HG03558 (cell line): ENCODE results near the gene IRS1.
"Not testable (repeated sequence)": the region's sequence is repeated elsewhere in the genome, so short reads cannot be mapped to it uniquely, and the experiment has no call there.

ENCODE experiments used
- ATAC-seq: cut with Tn5 transposase; IDR thresholded peaks from one replicate; pipeline ENCODE4 v1.9.1; 2021; ENCODE audit warnings: moderate number of reproducible peaks; ENCODE audit not compliant: unreplicated experiment; ENCODE audit errors: extremely low read depth

Gene IRS1, protein sequence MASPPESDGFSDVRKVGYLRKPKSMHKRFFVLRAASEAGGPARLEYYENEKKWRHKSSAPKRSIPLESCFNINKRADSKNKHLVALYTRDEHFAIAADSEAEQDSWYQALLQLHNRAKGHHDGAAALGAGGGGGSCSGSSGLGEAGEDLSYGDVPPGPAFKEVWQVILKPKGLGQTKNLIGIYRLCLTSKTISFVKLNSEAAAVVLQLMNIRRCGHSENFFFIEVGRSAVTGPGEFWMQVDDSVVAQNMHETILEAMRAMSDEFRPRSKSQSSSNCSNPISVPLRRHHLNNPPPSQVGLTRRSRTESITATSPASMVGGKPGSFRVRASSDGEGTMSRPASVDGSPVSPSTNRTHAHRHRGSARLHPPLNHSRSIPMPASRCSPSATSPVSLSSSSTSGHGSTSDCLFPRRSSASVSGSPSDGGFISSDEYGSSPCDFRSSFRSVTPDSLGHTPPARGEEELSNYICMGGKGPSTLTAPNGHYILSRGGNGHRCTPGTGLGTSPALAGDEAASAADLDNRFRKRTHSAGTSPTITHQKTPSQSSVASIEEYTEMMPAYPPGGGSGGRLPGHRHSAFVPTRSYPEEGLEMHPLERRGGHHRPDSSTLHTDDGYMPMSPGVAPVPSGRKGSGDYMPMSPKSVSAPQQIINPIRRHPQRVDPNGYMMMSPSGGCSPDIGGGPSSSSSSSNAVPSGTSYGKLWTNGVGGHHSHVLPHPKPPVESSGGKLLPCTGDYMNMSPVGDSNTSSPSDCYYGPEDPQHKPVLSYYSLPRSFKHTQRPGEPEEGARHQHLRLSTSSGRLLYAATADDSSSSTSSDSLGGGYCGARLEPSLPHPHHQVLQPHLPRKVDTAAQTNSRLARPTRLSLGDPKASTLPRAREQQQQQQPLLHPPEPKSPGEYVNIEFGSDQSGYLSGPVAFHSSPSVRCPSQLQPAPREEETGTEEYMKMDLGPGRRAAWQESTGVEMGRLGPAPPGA (N-terminal part only)

DNA sequence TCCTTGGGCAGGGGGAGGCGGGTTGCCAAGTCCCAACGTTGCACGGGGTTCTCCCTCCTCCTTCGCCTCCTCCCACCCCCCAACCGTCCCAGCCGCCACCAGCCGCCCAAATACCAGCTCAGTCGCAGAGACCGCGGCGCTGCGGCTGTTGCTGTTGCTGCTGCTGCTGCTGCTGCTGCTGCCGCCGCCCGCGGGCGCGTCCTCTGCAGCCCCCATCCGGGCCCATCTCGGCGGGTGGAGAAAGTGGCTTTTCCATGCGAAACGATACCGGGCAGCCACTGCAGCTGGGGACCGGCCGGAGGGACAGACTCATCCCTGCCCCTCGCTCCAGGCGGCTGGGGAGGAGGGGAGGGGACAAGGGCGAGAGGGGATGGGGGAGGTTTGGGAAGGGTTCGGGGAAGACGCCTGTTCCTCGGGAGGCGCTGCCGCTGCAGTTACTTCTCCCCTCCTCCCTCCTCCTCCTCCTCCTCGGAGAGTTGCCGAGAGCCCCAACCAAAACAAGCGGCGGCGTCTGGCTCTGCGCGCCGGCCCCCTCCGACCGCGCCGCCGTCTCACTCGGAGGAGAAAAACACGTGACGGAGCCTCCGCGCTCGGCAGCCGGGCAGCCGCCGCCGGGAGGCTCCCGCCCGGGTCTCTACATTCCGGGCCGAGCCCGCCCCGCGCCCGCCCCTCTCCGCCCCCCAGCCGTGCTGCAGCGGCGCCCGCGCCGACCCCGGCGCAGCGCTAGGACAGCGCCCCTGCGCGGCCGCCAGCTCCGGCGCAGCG, at the start of gene IRS1:
TSS of gene IRS1 (minus strand) at position 610 of the 765 bp plus-strand sequence. CDS start 1,082 bp downstream, outside the sequence.
- ATAC-seq: peak; percentile 23

DNA sequence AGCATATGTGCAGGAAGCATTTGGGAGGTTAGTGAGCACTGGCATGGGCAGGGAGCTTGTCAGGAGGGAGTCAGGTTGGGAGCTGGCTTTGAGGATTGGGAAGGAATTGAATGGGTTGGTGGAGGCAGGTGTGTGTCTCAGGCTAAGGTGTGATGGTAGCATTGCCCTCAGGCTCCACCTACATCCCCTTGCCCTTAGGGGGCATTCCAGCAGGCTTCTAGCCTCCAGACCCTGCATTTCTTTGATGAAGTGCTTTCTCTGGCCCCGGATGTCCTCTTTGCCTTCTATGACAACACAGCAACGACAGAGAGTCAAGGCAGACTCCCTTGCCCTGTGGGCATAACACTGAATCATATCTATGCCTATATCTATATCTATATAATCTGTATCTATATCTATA, 49.7 kb upstream of the IRS1 start:
- ATAC-seq: no peak

DNA sequence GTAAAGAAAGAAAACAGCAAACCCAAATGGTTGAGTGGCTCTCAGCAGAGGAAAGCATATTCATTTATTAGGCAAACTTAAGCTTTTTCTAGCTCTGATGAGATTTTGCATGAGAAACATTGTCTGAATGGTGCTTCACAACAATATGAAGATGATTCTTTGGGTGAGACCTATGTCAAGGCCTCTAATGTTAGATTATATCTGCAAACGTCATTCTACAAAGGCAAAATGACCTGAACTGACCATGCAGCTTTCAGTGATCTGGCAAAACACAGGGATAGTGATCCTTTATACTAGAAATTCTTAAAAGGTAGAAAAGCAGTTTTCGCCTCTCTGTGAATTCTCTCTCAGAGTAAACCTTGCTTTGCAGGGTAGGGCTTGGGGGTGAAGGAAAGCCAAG, 47.9 kb upstream of the IRS1 start:
- no peak for ATAC-seq

DNA sequence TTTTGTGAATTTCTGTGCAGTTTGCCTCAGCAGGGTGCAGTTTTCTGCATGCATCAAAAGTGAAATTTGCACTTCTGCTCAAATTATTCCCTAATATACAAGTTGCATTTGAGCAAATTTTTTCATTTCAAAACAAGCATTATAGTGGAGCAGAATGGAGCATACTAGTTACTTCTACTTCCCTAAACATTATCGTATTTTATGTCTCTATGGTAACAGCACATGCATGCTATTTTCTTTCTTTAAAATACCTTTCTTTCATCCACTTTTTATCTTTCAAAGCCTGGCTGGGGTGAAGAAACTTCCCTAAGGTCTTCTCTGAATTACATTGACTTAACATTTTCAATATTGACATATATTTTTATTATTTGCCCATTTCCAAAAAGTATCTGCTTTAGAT, 47.5 kb upstream of the IRS1 start:
- ATAC-seq: no peak

DNA sequence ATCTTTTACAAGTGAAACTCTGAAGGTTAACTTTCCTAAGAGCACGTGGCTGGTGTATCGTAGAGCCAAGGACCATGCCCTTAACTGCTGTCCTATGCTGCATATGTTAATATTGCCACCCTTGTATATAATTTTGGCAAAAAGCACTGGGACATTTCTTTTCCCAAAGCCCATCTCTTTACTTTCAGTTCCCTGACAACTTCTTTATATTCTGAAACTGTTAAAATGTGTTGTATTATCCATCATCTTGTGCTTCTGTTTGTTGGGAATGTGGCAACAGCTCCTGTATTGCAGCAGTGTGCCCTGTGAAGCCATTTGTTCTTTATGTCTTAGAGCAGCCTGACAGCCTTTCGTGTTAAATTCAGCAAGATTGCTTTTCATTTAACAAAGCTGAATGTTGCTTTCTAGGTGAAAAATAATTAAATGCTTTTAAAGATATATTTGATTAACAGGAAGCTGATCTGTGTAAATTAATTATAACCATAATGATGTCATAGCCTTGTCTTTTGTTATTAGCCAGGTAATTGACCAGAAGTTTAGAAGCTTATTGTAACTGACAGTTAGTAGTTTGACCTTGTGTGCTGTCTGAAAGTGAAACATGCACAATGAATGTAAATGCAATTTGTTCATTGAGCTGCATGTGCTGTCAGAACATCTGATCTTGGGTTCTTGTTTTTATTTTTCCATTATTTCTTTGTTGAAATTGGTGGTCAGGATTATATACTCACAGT, 45.9 kb upstream of the IRS1 start:
- no peak for ATAC-seq

DNA sequence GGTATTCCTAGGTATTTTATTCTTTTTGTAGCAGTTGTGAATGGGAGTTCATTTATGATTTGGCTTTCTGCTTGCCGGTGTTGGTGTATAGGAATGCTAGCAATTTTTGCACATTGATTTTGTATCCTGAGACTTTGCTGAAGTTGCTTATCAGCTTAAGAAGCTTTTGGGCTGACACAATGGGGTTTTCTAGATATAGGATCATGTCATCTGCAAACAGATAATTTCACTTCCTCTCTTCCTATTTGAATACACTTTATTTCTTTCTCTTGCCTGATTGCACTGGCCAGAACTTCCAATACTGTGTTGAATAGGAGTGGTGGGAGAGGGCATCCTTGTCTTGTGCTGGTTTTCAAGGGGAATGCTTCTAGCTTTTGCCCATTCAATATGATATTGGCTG, 43.4 kb upstream of the IRS1 start:
- ATAC-seq: not testable (repeated sequence)

DNA sequence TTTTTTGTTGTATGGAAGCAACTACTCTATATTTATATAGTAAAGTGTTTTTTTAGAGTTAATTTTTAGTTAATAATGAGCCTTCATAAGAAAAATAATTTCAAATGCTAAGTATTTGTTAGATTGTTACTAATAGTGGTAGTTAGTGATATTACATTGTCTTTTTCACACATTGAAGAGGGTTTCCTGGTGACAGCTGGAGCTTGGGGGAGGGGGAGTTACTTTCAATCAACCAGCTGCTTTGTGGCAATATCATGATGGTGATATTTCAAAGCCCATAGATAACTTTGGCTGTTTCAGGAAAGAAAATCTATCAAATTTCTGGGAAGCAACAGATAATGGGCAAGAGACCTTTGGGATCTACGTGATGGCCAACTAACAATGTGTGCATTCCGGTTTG, 40.3 kb upstream of the IRS1 start:
- ATAC-seq: no peak

DNA sequence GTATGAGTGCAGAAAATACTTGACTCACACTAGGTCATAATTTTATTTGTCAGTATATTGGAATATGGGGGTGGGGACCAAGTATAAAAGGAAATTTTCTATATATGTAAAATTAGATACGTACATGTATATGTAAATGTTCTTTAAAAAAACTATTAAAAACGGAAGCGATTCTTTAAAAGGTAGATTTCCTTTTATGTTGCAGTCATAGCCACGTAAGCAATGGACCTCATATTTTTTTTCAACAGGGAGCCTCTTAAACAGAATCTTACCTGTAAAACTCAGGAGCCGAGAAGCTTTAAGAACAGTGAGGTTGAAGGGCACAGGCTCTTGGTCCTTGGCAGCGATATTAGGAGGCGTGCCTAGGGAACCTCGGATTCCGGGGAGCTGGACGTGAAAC, 39.5 kb upstream of the IRS1 start:
- ATAC-seq: no peak

DNA sequence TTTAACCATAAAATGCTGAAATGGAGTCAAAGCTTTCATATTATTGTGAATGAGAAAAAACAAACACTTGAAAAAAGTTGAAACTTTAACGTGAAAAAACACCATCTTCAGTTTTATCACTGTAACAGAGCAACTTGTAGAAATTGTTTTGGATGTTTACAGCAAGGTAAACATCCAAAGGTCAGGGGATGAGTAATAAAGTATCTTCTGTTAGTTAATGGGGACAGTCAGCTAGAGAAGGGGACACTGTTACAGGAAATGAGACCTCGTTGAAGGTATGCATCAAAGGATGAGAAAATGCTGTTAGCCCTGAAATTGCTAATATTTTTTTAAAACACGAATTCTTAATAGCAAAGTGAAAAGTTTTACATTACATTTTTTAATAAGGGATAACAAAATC, 39.1 kb upstream of the IRS1 start:
- ATAC-seq: peak; percentile 16

DNA sequence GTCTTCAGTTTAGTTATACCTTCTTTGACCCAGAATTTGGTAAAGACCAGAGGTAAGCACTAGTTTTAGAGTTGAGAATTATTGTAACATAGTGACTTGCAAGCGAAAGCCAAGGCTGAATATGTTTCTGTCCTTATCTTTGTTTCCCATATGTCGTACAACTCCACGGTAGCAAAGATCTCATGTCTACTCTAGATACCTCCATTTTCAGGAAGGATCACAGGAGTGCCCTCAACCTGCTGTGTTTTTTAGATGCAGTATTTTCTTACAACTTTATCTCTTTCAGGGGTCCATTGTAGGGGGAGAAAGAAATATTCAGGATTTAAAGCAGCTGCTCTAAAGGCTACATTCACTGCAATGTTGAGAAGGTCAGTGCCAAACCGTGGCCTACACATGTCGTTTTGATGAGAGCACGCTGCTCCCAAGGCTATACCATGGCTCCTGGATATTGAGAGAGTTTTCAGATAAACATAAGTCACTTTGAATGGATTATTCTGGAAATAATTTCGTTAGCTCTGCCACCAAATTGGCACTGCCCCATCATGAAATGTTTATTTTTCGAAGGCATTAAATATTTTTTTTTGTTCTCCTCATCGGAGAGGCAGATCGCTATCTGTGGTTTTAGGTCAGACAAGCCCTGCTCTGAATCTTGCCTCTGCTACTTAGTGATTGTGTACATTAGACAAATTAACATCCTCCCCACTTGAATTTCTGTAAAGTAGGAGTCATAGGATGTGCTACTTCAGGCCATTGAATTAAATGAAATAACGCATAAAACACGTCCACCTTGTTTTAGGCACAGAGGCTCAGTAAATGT, 38.4 kb upstream of the IRS1 start:
- no peak for ATAC-seq

DNA sequence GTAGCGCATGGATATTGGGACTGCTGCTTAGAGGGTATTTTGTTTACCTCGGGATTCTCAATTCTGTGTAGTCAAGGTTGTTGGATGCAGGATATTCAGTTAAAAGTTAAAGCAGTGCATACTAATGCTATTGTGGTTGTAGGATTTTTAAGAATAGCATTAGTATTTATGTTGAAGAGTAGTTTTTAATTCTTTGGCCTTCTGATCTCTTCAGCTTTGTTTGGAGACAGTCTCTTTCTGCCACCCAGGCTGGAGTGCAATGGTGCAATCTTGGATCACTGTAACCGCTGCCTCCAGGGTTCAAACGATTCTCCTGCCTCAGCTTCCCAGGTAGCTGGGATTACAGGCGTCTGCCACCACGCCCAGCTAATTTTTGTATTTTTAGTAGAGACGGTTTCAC, 37.7 kb upstream of the IRS1 start:
- ATAC-seq: no peak

DNA sequence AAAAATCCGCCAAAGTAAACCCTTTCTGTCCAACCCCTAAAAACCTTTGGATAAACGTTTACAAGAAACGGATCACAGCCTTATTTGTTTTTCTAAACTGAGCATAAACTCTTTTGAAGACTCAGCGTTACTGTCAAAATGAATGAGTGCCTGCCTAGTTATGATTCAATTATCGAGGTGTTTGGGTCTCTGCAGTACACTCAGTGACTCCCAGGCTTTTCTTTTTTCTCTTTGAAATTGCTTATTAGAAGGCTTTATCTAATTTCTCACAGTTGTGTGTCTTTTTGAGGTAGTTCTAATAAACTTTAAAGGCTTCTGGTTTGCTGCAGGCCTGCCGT, 36.9 kb upstream of the IRS1 start:
- ATAC-seq: no peak

DNA sequence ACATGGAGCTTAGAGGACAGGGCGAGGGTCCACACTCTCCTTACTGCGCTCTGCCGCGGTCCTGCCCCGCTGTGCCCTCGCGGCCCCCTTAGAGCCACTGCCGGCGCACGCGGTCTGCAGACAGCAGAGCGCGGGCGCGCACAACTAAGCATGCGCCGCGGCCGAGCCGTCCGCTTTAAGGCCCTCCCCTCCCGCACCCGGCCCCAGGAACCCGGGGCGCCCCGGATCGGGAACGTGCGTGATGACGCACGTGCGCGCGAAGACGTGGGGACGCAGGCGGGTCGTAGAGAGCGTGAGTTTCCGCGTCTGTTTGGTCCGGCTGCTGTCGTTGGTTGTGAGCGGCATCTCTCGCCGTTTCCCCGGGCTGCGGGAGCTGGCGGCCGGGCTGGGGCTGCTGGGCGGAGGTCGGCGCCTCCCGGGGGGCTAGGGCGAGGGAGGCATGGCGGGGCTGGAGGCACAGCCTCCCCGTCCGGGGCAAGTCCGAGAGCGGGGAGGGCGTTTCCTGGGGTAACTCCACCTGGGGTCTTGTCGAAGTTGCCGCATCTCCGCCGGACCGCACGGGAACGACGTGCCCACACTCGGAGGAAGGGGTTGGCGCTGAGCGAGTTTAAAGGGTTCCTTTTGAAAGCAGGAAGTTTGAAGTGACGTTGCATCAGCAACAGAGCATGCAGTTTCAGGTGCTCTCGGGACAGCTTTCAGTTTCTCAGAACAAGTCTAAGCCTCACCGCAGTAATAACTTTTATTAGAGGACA, 36.4 kb upstream of the IRS1 start, which contains the start of gene RHBDD1:
TSS of gene RHBDD1 (plus strand) at position 259 of the 752 bp plus-strand sequence. CDS start 28,640 bp downstream, outside the sequence.
- peak; percentile 70 for ATAC-seq

DNA sequence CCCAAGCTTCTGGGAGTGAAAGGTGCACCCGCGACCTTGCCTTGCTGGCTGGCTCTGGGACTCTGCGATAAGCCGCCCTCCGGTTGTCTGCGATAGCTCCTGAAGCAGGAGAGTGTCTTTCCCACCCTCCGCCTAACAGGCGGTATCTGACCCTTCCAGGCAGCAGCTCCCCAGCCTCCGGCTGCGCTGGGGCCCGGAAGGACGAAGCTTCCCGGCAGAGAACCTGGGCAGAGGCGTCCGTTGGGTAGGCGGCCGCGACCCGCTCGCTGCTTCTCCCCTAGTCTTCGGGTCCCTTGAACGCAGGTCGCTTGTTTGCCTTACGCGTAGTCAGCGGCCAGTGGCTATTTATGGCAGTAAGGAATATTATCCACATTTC, 35.8 kb upstream of the IRS1 start:
- peak; percentile 2 for ATAC-seq

DNA sequence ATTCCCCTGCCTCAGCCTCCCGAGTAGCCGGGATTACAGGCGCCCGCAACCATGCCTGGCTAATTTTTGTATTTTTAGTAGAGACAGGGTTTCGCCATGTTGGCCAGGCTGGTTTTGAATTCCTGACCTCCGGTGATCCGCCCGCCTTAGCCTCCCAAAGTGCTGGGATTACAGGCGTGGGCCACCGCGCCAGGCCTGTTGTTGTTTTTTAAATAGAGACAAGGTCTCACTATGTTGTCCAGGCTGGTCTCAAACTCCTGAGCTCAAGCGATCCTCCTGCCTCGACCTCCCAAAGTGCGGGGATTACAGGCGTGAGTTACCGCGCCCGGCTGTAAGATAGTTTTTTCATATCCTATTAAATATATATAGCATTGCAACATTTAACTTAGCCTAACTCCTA, 35.3 kb upstream of the IRS1 start:
- ATAC-seq: not testable (repeated sequence)

DNA sequence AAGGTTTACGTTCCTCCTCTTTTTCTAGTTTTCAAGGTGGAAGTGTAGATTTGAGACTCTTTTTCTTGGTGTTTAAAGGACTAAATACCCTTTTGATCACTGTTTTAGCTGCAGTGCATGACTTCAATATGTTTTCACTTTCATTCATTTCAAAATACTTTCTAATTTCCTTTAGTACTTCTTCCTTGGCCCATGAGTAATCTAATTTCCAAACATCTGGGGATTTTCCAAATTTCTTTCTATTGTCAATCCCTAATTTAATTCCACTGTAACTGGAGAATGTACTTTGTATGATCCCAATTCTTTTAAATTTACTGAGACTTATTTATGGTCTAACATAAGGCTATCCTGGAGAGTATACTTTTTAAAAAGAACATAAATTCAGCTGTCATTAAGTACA, 32.4 kb upstream of the IRS1 start:
- ATAC-seq: no peak

DNA sequence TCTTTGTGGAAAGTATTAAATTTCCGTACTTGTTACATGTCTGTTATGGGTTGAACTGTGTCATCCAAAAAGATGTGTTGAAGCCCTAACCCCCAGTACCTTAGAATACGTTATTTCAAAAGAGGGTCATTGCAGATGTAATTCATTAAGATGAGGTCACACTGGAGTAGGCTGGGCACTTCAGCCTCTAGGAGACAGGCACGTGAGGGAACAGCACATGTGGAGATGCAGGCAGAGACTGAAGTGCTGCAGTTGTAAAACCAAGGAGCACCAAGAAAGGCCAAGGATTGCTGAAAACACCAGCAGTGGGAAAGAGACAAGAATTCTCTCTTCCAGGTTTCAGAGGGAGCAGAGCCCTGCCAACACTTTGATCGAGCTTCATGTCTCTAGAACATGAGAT, 31.6 kb upstream of the IRS1 start:
- ATAC-seq: no peak
